HEK293 (cell line): ENCODE data around the gene KRT12.
A peak's percentile ranks its signal among the peaks of the same experiment; 100 is the strongest.

Experiments used
- KLF8 ChIP-seq: fragments of 450-650 bp; formaldehyde crosslinking; IDR thresholded peaks from 2 replicates; pipeline ENCODE4 v1.5.1; 2016; ENCODE audit warnings: missing biosample characterization, missing genetic modification characterization
- PRDM1 ChIP-seq: fragments of 450-650 bp; formaldehyde crosslinking; IDR thresholded peaks from 2 replicates; pipeline ENCODE4; 2016; ENCODE audit warnings: missing biosample characterization, missing genetic modification characterization
- PRDM10 ChIP-seq: fragments of 450-650 bp; formaldehyde crosslinking; IDR thresholded peaks from 2 replicates; pipeline ENCODE4 v1.5.1; 2016; ENCODE audit warnings: missing biosample characterization, missing genetic modification characterization
- TSHZ1 ChIP-seq: fragments of 450-650 bp; formaldehyde crosslinking; IDR thresholded peaks from 2 replicates; pipeline ENCODE4 v1.5.1; 2016; ENCODE audit warnings: missing biosample characterization, missing genetic modification characterization, borderline replicate concordance
- ZNF24 ChIP-seq: fragments of 450-650 bp; formaldehyde crosslinking; IDR thresholded peaks from 2 replicates; pipeline ENCODE4 v1.5.1; 2016; ENCODE audit warnings: missing biosample characterization, missing genetic modification characterization
- ZNF302 ChIP-seq: fragments of 450-650 bp; formaldehyde crosslinking; IDR thresholded peaks from 2 replicates; pipeline ENCODE4 v1.5.1; 2016; ENCODE audit warnings: missing biosample characterization, missing genetic modification characterization, low read depth
- ZNF518A ChIP-seq: fragments of 450-650 bp; formaldehyde crosslinking; conservative IDR thresholded peaks from 2 replicates; pipeline ENCODE4 v1.5.1; 2016; ENCODE audit warnings: low read depth, missing biosample characterization, missing genetic modification characterization
- ZNF585B ChIP-seq: fragments of 450-650 bp; formaldehyde crosslinking; IDR thresholded peaks from 2 replicates; pipeline ENCODE4 v1.5.1; 2016; ENCODE audit warnings: missing biosample characterization, missing genetic modification characterization
- TF ChIP-seq, protein P1 (sequence below): fragments of 450-650 bp; formaldehyde crosslinking; IDR thresholded peaks from 2 replicates; pipeline ENCODE4 v1.5.1; 2016; ENCODE audit warnings: missing biosample characterization, missing genetic modification characterization
- TF ChIP-seq, protein P2 (sequence below): fragments of 450-650 bp; formaldehyde crosslinking; IDR thresholded peaks from 2 replicates; pipeline ENCODE4 v1.5.1; 2016; ENCODE audit warnings: missing biosample characterization, missing genetic modification characterization, low read depth
- TF ChIP-seq, protein P3 (sequence below): fragments of 450-650 bp; formaldehyde crosslinking; IDR thresholded peaks from 2 replicates; pipeline ENCODE4 v1.5.1; 2017; ENCODE audit warnings: missing biosample characterization, missing genetic modification characterization

The KRT12 gene

DNA sequence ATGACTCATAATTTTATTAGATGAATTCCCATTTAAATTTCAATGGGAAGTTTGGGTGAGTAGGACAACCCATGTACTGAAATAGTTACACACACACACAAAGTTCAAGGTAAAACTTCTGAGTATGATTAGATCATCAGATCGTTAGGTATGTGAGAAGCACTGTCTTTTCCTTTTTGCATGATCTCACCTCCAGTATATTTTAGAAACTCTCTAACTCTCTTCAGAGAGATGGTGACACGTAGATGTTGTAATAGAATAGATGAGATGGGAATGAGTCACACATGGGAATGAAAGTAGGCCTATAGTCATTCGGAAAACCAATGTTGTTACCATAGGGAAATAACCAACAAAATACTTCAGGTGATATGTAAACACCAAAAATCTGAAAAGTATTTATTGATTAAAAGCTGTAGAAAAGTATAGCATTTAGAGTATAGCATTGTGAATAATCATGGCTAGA, 48.2 kb upstream of the KRT12 start (continued):
- TF ChIP-seq PRDM10 (tag by site-specific recombination), result 0 out of 2 replicates have a peak, but pooled peaks have one; percentile 19
- TF ChIP-seq TSHZ1 (tag by site-specific recombination), result 0 out of 2 replicates have a peak, but pooled peaks have one; percentile 14
- peak; percentile 59; the same call in 1 of the 2 replicates for TF ChIP-seq ZNF24
- TF ChIP-seq, protein P1, sequence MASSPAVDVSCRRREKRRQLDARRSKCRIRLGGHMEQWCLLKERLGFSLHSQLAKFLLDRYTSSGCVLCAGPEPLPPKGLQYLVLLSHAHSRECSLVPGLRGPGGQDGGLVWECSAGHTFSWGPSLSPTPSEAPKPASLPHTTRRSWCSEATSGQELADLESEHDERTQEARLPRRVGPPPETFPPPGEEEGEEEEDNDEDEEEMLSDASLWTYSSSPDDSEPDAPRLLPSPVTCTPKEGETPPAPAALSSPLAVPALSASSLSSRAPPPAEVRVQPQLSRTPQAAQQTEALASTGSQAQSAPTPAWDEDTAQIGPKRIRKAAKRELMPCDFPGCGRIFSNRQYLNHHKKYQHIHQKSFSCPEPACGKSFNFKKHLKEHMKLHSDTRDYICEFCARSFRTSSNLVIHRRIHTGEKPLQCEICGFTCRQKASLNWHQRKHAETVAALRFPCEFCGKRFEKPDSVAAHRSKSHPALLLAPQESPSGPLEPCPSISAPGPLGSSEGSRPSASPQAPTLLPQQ (tag by site-specific recombination), result 0 out of 2 replicates have a peak, but pooled peaks have one; percentile 51
- TF ChIP-seq KLF8 (tag by site-specific recombination), result peak; percentile 47
- peak; percentile 91 for TF ChIP-seq PRDM1 (tag by site-specific recombination)
- no peak for TF ChIP-seq ZNF585B (tag by site-specific recombination)
- TF ChIP-seq, protein P2, sequence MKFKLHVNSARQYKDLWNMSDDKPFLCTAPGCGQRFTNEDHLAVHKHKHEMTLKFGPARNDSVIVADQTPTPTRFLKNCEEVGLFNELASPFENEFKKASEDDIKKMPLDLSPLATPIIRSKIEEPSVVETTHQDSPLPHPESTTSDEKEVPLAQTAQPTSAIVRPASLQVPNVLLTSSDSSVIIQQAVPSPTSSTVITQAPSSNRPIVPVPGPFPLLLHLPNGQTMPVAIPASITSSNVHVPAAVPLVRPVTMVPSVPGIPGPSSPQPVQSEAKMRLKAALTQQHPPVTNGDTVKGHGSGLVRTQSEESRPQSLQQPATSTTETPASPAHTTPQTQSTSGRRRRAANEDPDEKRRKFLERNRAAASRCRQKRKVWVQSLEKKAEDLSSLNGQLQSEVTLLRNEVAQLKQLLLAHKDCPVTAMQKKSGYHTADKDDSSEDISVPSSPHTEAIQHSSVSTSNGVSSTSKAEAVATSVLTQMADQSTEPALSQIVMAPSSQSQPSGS, result peak; percentile 86
- peak; percentile 52 for TF ChIP-seq ZNF518A (tag by site-specific recombination)
- TF ChIP-seq ZNF302 (tag by site-specific recombination), result no peak
- TF ChIP-seq, protein P3, sequence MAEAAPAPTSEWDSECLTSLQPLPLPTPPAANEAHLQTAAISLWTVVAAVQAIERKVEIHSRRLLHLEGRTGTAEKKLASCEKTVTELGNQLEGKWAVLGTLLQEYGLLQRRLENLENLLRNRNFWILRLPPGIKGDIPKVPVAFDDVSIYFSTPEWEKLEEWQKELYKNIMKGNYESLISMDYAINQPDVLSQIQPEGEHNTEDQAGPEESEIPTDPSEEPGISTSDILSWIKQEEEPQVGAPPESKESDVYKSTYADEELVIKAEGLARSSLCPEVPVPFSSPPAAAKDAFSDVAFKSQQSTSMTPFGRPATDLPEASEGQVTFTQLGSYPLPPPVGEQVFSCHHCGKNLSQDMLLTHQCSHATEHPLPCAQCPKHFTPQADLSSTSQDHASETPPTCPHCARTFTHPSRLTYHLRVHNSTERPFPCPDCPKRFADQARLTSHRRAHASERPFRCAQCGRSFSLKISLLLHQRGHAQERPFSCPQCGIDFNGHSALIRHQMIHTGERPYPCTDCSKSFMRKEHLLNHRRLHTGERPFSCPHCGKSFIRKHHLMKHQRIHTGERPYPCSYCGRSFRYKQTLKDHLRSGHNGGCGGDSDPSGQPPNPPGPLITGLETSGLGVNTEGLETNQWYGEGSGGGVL (tag by site-specific recombination), result peak; percentile 58
